HL-60 (cell line): ENCODE measurements around the gene CLCN5.

ENCODE experiments used
- DNase-seq, 2 experiments: peaks; one replicate each; pipeline ENCODE4 v3.0.0-alpha.2; 2010 to 2020; ENCODE audit warnings: low read depth in 1 of 2, low spot score in 1 of 2
- H3K27ac ChIP-seq: fragments of 250-450 bp; sonication (Bioruptor Pico); replicated peaks from 2 replicates; pipeline ENCODE4 v1.5.1; 2020; ENCODE audit warnings: mild to moderate bottlenecking, moderate library complexity
- H3K27me3 ChIP-seq: fragments of 250-450 bp; sonication (Bioruptor Pico); 2 replicates; pipeline ENCODE4 v1.5.1; 2021; ENCODE audit warnings: mild to moderate bottlenecking, moderate library complexity; ENCODE audit not compliant: insufficient read depth, poor library complexity, severe bottlenecking
- H3K4me3 ChIP-seq: replicated peaks from 2 replicates; pipeline ENCODE4 v1.5.1; 2011; ENCODE audit warnings: mild to moderate bottlenecking, control low read depth, low read length; ENCODE audit not compliant: insufficient read depth
- GABPA ChIP-seq: IDR thresholded peaks from 2 replicates; pipeline ENCODE4 v1.6.1; 2012; ENCODE audit warnings: low read depth
- POLR2AphosphoS5 ChIP-seq: IDR thresholded peaks from 2 replicates; pipeline ENCODE4 v1.6.1; 2012; ENCODE audit warnings: low read depth
- SPI1 ChIP-seq: IDR thresholded peaks from 2 replicates; pipeline ENCODE4 v1.6.1; 2012; ENCODE audit warnings: low read depth, mild to moderate bottlenecking, borderline replicate concordance
- TF ChIP-seq, protein P1 (sequence below): IDR thresholded peaks from one replicate; pipeline ENCODE4 v1.5.1; 2011; ENCODE audit warnings: low read length, control low read depth, inconsistent platforms; ENCODE audit not compliant: insufficient read depth
- TF ChIP-seq, protein P2 (sequence below): IDR thresholded peaks from 2 replicates; pipeline ENCODE4 v1.6.1; 2012; ENCODE audit warnings: low read depth; ENCODE audit not compliant: insufficient replicate concordance

Gene CLCN5

DNA sequence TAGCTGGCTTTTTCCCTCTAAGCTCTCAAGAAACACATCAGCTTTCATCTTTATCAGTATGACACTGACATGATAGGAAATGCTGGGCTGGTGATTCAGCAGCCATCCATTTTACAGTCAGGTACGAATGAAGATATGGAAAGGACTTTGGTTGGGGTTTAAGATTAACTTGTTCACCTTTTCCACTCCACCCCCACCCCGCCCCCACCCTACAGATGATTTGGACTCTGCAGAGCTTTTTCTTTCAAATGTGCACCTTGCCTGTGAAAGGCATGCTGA, 145.8 kb downstream of the CLCN5 start:
- TF ChIP-seq, protein P1, sequence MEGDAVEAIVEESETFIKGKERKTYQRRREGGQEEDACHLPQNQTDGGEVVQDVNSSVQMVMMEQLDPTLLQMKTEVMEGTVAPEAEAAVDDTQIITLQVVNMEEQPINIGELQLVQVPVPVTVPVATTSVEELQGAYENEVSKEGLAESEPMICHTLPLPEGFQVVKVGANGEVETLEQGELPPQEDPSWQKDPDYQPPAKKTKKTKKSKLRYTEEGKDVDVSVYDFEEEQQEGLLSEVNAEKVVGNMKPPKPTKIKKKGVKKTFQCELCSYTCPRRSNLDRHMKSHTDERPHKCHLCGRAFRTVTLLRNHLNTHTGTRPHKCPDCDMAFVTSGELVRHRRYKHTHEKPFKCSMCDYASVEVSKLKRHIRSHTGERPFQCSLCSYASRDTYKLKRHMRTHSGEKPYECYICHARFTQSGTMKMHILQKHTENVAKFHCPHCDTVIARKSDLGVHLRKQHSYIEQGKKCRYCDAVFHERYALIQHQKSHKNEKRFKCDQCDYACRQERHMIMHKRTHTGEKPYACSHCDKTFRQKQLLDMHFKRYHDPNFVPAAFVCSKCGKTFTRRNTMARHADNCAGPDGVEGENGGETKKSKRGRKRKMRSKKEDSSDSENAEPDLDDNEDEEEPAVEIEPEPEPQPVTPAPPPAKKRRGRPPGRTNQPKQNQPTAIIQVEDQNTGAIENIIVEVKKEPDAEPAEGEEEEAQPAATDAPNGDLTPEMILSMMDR, result no peak
- TF ChIP-seq, protein P2, sequence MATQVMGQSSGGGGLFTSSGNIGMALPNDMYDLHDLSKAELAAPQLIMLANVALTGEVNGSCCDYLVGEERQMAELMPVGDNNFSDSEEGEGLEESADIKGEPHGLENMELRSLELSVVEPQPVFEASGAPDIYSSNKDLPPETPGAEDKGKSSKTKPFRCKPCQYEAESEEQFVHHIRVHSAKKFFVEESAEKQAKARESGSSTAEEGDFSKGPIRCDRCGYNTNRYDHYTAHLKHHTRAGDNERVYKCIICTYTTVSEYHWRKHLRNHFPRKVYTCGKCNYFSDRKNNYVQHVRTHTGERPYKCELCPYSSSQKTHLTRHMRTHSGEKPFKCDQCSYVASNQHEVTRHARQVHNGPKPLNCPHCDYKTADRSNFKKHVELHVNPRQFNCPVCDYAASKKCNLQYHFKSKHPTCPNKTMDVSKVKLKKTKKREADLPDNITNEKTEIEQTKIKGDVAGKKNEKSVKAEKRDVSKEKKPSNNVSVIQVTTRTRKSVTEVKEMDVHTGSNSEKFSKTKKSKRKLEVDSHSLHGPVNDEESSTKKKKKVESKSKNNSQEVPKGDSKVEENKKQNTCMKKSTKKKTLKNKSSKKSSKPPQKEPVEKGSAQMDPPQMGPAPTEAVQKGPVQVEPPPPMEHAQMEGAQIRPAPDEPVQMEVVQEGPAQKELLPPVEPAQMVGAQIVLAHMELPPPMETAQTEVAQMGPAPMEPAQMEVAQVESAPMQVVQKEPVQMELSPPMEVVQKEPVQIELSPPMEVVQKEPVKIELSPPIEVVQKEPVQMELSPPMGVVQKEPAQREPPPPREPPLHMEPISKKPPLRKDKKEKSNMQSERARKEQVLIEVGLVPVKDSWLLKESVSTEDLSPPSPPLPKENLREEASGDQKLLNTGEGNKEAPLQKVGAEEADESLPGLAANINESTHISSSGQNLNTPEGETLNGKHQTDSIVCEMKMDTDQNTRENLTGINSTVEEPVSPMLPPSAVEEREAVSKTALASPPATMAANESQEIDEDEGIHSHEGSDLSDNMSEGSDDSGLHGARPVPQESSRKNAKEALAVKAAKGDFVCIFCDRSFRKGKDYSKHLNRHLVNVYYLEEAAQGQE, result no peak
- no peak for TF ChIP-seq POLR2AphosphoS5
- DNase-seq, result no peak
- Histone ChIP-seq H3K27me3 (no peaks in the 10 kb centered on the region), H3K4me3 (no peak overlapping the region), H3K27ac (no peak overlapping the region)

DNA sequence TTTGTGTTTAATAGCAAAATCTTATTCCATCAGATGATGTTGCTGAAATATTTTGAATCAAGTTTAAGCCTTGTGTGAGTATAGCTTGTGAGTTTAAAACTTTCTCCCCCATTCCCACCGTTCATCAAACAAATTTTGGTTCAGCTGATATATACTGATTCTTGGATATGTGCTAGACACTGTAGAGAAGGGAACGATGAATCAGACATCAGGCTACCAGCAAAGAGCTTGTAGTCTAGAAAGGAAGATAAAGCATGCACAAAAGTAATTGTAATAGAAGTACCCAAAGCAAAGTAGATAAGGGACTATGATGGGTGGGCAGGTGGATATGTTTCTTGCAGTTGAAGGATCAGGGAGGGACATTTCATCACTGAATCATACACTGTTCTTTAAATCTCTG, 146.5 kb downstream of the CLCN5 start:
- Histone ChIP-seq H3K4me3 (no peak overlapping the region), H3K27me3 (no peaks in the 10 kb centered on the region), H3K27ac (no peak overlapping the region)
- DNase-seq, result no peak
- TF ChIP-seq, protein P1, result no peak
- no peak for TF ChIP-seq SPI1

DNA sequence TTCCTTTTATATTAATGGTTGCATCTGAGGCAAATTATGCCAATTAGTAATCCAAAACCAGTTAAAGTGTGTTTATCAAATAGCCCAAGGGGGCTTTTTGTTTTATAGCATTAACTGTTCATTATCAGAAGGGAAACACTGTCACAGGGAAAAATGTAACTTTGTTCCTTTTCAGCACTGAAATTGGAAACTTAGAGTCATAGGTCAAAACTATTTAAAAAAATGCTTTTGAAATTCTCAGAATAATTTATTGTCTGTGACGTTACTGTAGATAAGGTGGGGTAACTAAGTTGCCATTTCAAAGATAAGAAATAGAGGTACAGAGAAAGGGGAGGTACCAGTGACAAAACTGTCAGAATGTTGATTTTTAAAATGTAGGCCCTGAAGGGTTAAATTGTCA, 149.1 kb downstream of the CLCN5 start:
- no peak for DNase-seq
- TF ChIP-seq POLR2AphosphoS5 (no peak), GABPA (no peak), SPI1 (no peak)
- TF ChIP-seq, protein P1, result no peak
- TF ChIP-seq, protein P2, result no peak
- no peak overlapping the region for H3K4me3 ChIP-seq
- H3K27ac ChIP-seq, result no peak overlapping the region
- no peaks in the 10 kb centered on the region for H3K27me3 ChIP-seq

DNA sequence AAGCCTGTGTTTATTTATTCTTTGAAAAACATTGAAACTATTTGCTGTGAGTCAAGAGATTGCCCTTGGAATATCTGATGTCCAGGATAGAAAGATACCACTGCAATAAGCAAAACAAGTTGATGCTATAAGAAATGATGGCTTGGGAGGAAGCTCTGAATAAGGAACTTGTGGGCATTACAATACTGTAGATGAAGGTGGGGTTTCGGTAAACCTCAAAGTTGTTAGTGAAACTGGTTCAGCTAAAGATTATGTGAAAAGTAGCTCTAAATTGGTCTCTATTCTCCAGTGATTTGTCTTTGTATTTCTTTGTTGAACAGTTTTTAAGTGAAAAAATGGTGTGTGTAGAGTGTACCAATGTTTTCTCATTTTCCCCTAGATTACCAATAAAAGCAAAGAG, 149.7 kb downstream of the CLCN5 start:
- H3K4me3 ChIP-seq, result no peak overlapping the region
- TF ChIP-seq GABPA (no peak), SPI1 (no peak), POLR2AphosphoS5 (no peak)
- TF ChIP-seq, protein P1, result no peak
- TF ChIP-seq, protein P2, result no peak
- H3K27me3 ChIP-seq, result no peaks in the 10 kb centered on the region
- H3K27ac ChIP-seq, result no peak overlapping the region
- DNase-seq, result no peak
